GM12878 (cell line): ENCODE data around the gene METTL21C. TPM values are rescaled to one million over a fixed set of nuclear protein-coding genes. Genes with fewer than 3 reads are reported as not detected.

ENCODE experiments used
- ATAC-seq: fragments of 200-7000 bp; cut with Tn5 transposase; 3 replicates; pipeline ENCODE4 v1.9.1; 2020; ENCODE audit warnings: mild to moderate bottlenecking, moderate library complexity
- BruUV-seq: library from RNA; stranded (reverse); fragments of 400-500 nt; replicated peaks from 2 replicates; lab custom pipeline; 2021; lab: Mats Ljungman, UMichigan
- CTCF ChIA-PET: fragments of 300-600 bp; sonication (Branson Sonifier 250); formaldehyde crosslinking; extraction: SDS; loops from one replicate; lab custom pipeline; 2021; ENCODE audit warnings: inconsistent platforms; lab: Yijun Ruan, JAX
- POLR2A ChIA-PET: fragments of 350-600 bp; formaldehyde crosslinking; extraction: SDS; loops from one replicate; lab custom pipeline; 2021; ENCODE audit warnings: inconsistent platforms; lab: Charles Lee
- RAD21 ChIA-PET: fragments of 300-600 bp; sonication (Branson Sonifier 250); formaldehyde crosslinking; loops from one replicate; lab custom pipeline; 2023; ENCODE audit warnings: antibody characterized with exemption; ENCODE audit not compliant: unreplicated experiment; lab: Charles Lee
- SMC1A ChIA-PET: fragments of 300-600 bp; sonication (Branson Sonifier 250); formaldehyde crosslinking; loops from one replicate; lab custom pipeline; 2023; ENCODE audit not compliant: unreplicated experiment, uncharacterized antibody; lab: Charles Lee
- DNase-seq: peaks from one replicate; pipeline ENCODE4 v3.0.0-alpha.2; 2011; ENCODE audit warnings: low read depth, low spot score
- FAIRE-seq: peaks from 3 replicates; lab custom pipeline; 2011; peaks lifted over from hg19 to GRCh38; lab: Jason Lieb, UNC
- H2AFZ ChIP-seq: 2 replicates; pipeline ENCODE4 v1.6.0; 2011; ENCODE audit warnings: low read depth, low read length, control low read depth; ENCODE audit not compliant: control insufficient read depth
- H3K27ac ChIP-seq: 2 replicates; pipeline ENCODE4 v1.5.1; 2011; ENCODE audit warnings: control low read depth; ENCODE audit not compliant: control insufficient read depth, insufficient read depth
- H3K27me3 ChIP-seq, 2 experiments: replicated peaks in 1 of 2; 2 replicates each; pipeline versions ENCODE4 v1.6.0 to v1.6.1; 2011; ENCODE audit warnings: low read length in 1 of 2; ENCODE audit not compliant: control insufficient read depth in 2 of 2, insufficient read depth in 2 of 2
- H3K36me3 ChIP-seq, 2 experiments: 2 replicates each; pipeline ENCODE4 v1.5.1; 2011; ENCODE audit warnings: low read length in 1 of 2; ENCODE audit not compliant: control insufficient read depth in 2 of 2, insufficient read depth in 2 of 2
- H3K4me1 ChIP-seq: 2 replicates; pipeline ENCODE4 v1.6.1; 2011; ENCODE audit warnings: mild to moderate bottlenecking, low read length, moderate library complexity, mixed read lengths; ENCODE audit not compliant: control insufficient read depth, insufficient read depth
- H3K4me2 ChIP-seq: 2 replicates; pipeline ENCODE4 v1.6.0; 2011; ENCODE audit warnings: control low read depth; ENCODE audit not compliant: control insufficient read depth, insufficient read depth
- H3K4me3 ChIP-seq: fragments of 200-600 bp; sonication (generic); 2 replicates; pipeline ENCODE4 v1.5.1; 2016
- H3K79me2 ChIP-seq: 2 replicates; pipeline ENCODE4 v1.6.0; 2011; ENCODE audit warnings: low read length; ENCODE audit not compliant: control insufficient read depth, insufficient read depth
- H3K9ac ChIP-seq: 2 replicates; pipeline ENCODE4 v1.8.0; 2011; ENCODE audit warnings: low read length, control low read depth, mixed read lengths; ENCODE audit not compliant: control insufficient read depth, insufficient read depth
- H3K9me3 ChIP-seq: replicated peaks from 3 replicates; pipeline ENCODE4 v1.5.1; 2011; ENCODE audit warnings: mild to moderate bottlenecking, low read length; ENCODE audit not compliant: control insufficient read depth, insufficient read depth
- H4K20me1 ChIP-seq: 2 replicates; pipeline ENCODE4 v1.6.0; 2011; ENCODE audit not compliant: control insufficient read depth, insufficient read depth
- EZH2 ChIP-seq: IDR thresholded peaks from 2 replicates; pipeline ENCODE4 v1.6.1; 2012; ENCODE audit warnings: low read depth, mild to moderate bottlenecking, control low read depth, inconsistent platforms, low read length, borderline replicate concordance; ENCODE audit not compliant: control insufficient read depth
- KDM1A ChIP-seq: fragments of 200-600 bp; sonication (generic); IDR thresholded peaks from 2 replicates; pipeline ENCODE4 v1.6.1; 2016; ENCODE audit warnings: borderline replicate concordance
- RAD21 ChIP-seq: IDR thresholded peaks from 2 replicates; pipeline ENCODE4 v1.6.1; 2011; ENCODE audit warnings: mild to moderate bottlenecking, low read depth, low read length, moderate library complexity; ENCODE audit not compliant: insufficient read depth
- SMC3 ChIP-seq: IDR thresholded peaks from 2 replicates; pipeline ENCODE4 v1.6.1; 2011; ENCODE audit warnings: low read length, improper control_type of control experiment, borderline replicate concordance
- WGBS: methylation state at CpG from one replicate; pipeline ENCODE4 v1.1.6; 2016; ENCODE audit warnings: low lambda C conversion rate; ENCODE audit not compliant: insufficient replicate concordance, insufficient coverage; ENCODE audit errors: missing lambda C conversion rate; 5-methylcytosine and 5-hydroxymethylcytosine counted together
- in situ Hi-C: fragments of 300-500 bp; cut with MboI; formaldehyde crosslinking; loops from 9 replicates; pipeline ENCODE4 v1.14.3; 2018; ENCODE audit warnings: mixed read lengths
- intact Hi-C: fragments of 100-400 bp; cut with micrococcal nuclease; formaldehyde crosslinking; loops from one replicate; pipeline ENCODE4 v1.14.2; 2022; ENCODE audit not compliant: unreplicated experiment
- polyA plus RNA-seq, 11 experiments: library from polyadenylated mRNA; depleted of rRNA in 4 of 11; unstranded in 6 of 11; stranded (reverse) in 5 of 11; fragments of >200 nt; fragmentation: Nextera tagmentation in 4 of 11; fragmentation: Illumina TruSeq in 1 of 11; extraction: Ambion mirVana in 4 of 11; extraction: Trizol in 1 of 11; gene quantifications; 1 replicate in 1 of 11; 2 replicates in 10 of 11; pipeline versions ENCODE4 v1.2.1 to v1.2.3, GENCODE V29; 2011 to 2016; ENCODE audit warnings: inconsistent platforms in 2 of 11, missing spikeins in 2 of 11, low read depth in 1 of 11
- total RNA-seq, 4 experiments: library from RNA; depleted of rRNA in 3 of 4; stranded (reverse); fragments of >200 nt in 3 of 4; fragmentation: Illumina TruSeq in 1 of 4; extraction: Trizol in 1 of 4; gene quantifications; 2 replicates each; pipeline versions ENCODE4 v1.2.1 to v1.2.3, GENCODE V29; 2013 to 2021
- TF ChIP-seq, protein P1 (sequence below): fragments of 450-650 bp; IDR thresholded peaks from 2 replicates; pipeline ENCODE4 v1.6.1; 2018; ENCODE audit warnings: mild to moderate bottlenecking, low read depth, moderate library complexity; ENCODE audit not compliant: partially characterized antibody

METTL21C gene
- total and polyA plus RNA-seq, 10 of the 15 experiments (the other 5 are each of a cell fraction or from before 2014, with no cell fraction given): 0.13 TPM; not detected in 9

DNA sequence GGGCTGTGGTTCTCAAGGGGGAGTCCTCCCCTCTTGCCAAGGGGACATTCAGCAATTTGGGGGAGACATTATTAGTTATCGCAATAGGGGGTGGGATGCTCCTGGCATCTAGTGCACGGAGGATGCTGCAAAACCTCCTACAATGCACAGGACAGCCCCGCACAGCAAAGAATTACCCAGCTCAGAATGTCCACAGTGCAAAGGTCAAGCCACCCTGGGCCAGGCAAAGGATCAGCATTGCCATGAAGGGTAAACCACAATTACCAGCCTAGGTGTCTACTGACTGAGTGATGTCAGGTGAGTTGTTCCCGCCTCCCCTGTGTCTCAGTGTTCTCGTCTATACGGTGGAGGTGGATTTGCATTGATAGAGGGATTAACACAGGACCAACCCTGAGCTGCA, 2.4 kb upstream of the METTL21C start (continued):
- no peak for TF ChIP-seq KDM1A
- TF ChIP-seq, protein P1, sequence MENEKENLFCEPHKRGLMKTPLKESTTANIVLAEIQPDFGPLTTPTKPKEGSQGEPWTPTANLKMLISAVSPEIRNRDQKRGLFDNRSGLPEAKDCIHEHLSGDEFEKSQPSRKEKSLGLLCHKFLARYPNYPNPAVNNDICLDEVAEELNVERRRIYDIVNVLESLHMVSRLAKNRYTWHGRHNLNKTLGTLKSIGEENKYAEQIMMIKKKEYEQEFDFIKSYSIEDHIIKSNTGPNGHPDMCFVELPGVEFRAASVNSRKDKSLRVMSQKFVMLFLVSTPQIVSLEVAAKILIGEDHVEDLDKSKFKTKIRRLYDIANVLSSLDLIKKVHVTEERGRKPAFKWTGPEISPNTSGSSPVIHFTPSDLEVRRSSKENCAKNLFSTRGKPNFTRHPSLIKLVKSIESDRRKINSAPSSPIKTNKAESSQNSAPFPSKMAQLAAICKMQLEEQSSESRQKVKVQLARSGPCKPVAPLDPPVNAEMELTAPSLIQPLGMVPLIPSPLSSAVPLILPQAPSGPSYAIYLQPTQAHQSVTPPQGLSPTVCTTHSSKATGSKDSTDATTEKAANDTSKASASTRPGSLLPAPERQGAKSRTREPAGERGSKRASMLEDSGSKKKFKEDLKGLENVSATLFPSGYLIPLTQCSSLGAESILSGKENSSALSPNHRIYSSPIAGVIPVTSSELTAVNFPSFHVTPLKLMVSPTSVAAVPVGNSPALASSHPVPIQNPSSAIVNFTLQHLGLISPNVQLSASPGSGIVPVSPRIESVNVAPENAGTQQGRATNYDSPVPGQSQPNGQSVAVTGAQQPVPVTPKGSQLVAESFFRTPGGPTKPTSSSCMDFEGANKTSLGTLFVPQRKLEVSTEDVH: no peak

DNA sequence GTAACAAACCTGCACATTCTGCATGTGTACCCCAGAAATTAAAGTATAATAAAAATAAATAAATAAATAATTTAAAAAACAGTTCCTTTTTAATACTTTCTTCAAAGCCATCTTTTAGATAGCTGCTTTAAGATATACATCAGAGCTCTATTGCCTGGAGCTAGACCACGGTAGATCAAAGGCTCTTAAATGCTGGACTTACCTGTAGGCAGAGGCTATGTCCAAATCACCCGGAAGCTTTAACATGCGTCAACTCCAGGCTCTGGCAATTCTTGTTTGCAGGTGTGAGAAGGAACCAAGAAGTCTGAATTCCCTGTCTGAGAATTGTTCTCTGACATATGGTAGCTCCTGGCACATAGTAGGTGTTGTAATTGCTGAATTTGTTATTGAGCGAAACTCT, 1.6 kb upstream of the METTL21C start:
- Histone ChIP-seq H3K4me3 (no peak overlapping the region), H3K4me2 (no peak overlapping the region), H2AFZ (no peak overlapping the region), H3K9ac (no peak overlapping the region), H3K4me1 (no peaks in the 10 kb centered on the region), H4K20me1 (no peaks in the 10 kb centered on the region), H3K36me3 (no peaks in the 10 kb centered on the region), H3K79me2 (no peaks in the 10 kb centered on the region), H3K27me3 (peaks cover 0 to 6% of the 10 kb centered on the region in 2 experiments; a peak in 3 of 4 replicates), H3K9me3 (no peaks in the 10 kb centered on the region), H3K27ac (no peak overlapping the region)
- ChIA-PET POLR2A (interaction anchor here (0.6 kb wide), 1 partner anchor 96 kb away, joined by 3 read pairs; no protein-coding TSS in a partner anchor), SMC1A (interaction anchor here (0.7 kb wide), 1 partner anchor 11 kb away, joined by 3 read pairs; no protein-coding TSS in a partner anchor), RAD21 (no interaction called here), CTCF (no interaction called here)
- TF ChIP-seq SMC3: no peak
- no peak for TF ChIP-seq RAD21
- TF ChIP-seq EZH2: no peak
- intact Hi-C loops: no loop called here
- no TSS peak for BruUV-seq
- in situ Hi-C loops: no loop called here
- ATAC-seq (no peak), DNase-seq (no peak), FAIRE-seq (no peak)
- WGBS: 47% methylated on average over 4 of the region's 4 CpGs
